Mucosa of descending colon (tissue), 3 donors: ENCODE measurements around the gene CCDC181. TPM values are rescaled to one million over a fixed set of nuclear protein-coding genes. Genes with fewer than 3 reads are reported as not detected.

Source experiments
- ATAC-seq: fragments of 200-7000 bp; cut with Tn5 transposase; one replicate; pipeline ENCODE4 v1.9.1; 2020; ENCODE audit warnings: mild to moderate bottlenecking, moderate library complexity
- DNase-seq, 3 donors: peaks; one replicate each; pipeline ENCODE4 v3.0.0-alpha.2; 2020
- H3K36me3 ChIP-seq: fragments of 200-600 bp; one replicate; pipeline ENCODE4 v1.8.0; 2021; ENCODE audit warnings: low read depth, mild to moderate bottlenecking
- H3K4me1 ChIP-seq: fragments of 200-600 bp; one replicate; pipeline ENCODE4 v1.8.0; 2021; ENCODE audit warnings: low read depth, mild to moderate bottlenecking
- H3K4me3 ChIP-seq: fragments of 200-600 bp; one replicate; pipeline ENCODE4 v1.8.0; 2021; ENCODE audit warnings: mild to moderate bottlenecking
- H3K9me3 ChIP-seq: fragments of 200-600 bp; one replicate; pipeline ENCODE4 v1.8.0; 2021; ENCODE audit warnings: mild to moderate bottlenecking
- CTCF ChIP-seq: fragments of 200-600 bp; IDR thresholded peaks from one replicate; pipeline ENCODE4 v1.8.0; 2022; ENCODE audit warnings: antibody characterized with exemption, mild to moderate bottlenecking
- intact Hi-C, 2 donors: fragments of 100-400 bp; cut with DNase I in 1 of 2; cut with micrococcal nuclease in 1 of 2; formaldehyde crosslinking; loops; one replicate each; pipeline versions ENCODE4 v1.11.0 to v1.11.1; 2022; cut with DNase I, micrococcal nuclease
- total RNA-seq, 3 donors: library from RNA; stranded (reverse); fragmentation: NEBNext Ultra II Directional in 2 of 3; extraction: Animal tissue kit (Norgen Biotek cat#: 25700) in 2 of 3; gene quantifications; one replicate each; pipeline versions ENCODE4 v1.2.1 to v1.2.4, GENCODE V29; 2021 to 2023
- donor health status: DM: no; HTN: no; CAD: no; lungs with moderate emphysema.
- donor health status: DM: no; HTN: no; CAD: no.
- donor health status: DM: no; HTN: yes; CAD: no.

CCDC181 gene
- total RNA-seq, 3 donors from 2014 or later, result 0.23 to 0.76 (median 0.27) TPM

GRCh38 chr1:169363046-169363730 lies 64.1 kb downstream of the CCDC181 start:
- no peak for DNase-seq
- intact Hi-C loops, result no loop called here

GRCh38 chr1:169361281-169361680 lies 66.0 kb downstream of the CCDC181 start:
- DNase-seq (no peak), ATAC-seq (no peak)
- TF ChIP-seq CTCF, result no peak
- H3K9me3 ChIP-seq, result peaks cover 3% of the 10 kb centered on the region
- intact Hi-C loops, result no loop called here
- no peaks in the 10 kb centered on the region for H3K36me3 ChIP-seq
- H3K4me3 ChIP-seq, result no peak overlapping the region
- H3K4me1 ChIP-seq, result no peaks in the 10 kb centered on the region

More at GRCh38 chr1:169363046-169363730, 64.1 kb downstream of the CCDC181 start:
- Histone ChIP-seq H3K4me1 (peaks cover 7% of the 10 kb centered on the region), H3K4me3 (no peak overlapping the region), H3K36me3 (no peaks in the 10 kb centered on the region), H3K9me3 (peaks cover 3% of the 10 kb centered on the region)
- ATAC-seq, result no peak
- TF ChIP-seq CTCF, result no peak

DNA sequence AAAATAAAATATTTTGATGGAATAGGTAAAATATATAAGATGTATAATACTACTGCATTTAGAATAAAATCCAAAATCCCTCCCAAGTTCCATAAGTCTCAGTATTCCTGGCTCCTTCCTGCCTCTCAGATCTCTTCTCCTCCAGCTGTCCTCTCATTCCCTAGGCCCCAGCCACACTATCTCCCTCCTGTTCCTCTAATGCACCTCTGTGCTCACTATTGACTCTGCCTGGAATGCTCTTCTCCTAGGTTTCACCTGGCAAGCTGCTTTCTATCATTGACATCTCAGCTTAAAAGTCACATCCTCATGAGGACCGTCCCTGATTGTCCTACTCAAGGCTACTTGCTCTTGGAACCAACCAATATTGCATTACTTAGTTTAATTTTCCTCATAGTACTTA lies 66.9 kb downstream of the CCDC181 start:
- no peak for TF ChIP-seq CTCF
- no peak for ATAC-seq
- no peak for DNase-seq
- intact Hi-C loops, result no loop called here
- H3K36me3 ChIP-seq, result no peaks in the 10 kb centered on the region
- no peaks in the 10 kb centered on the region for H3K4me1 ChIP-seq
- no peak overlapping the region for H3K4me3 ChIP-seq
- H3K9me3 ChIP-seq, result peaks cover 3% of the 10 kb centered on the region

GRCh38 chr1:169348383-169349036 lies 78.8 kb downstream of the CCDC181 start:
- Histone ChIP-seq H3K4me1 (peaks cover 3% of the 10 kb centered on the region), H3K9me3 (peaks cover 2% of the 10 kb centered on the region), H3K4me3 (no peak overlapping the region), H3K36me3 (no peaks in the 10 kb centered on the region)
- peak; percentile 42 for ATAC-seq
- peak; percentile 52 for TF ChIP-seq CTCF
- DNase-seq, result peak in 1 of 3 donors; percentile 63
- intact Hi-C loops, result loop anchor here (5.0 to 10.0 kb wide), 3 partner anchors 741 to 1004 kb away; no protein-coding TSS in a partner anchor

- no peak overlapping the region for H3K4me3 ChIP-seq
- H3K9me3 ChIP-seq, result no peaks in the 10 kb centered on the region
- TF ChIP-seq CTCF, result no peak
- DNase-seq (no peak), ATAC-seq (no peak)
- intact Hi-C loops, result loop anchor here (5.0 to 10.0 kb wide), 3 partner anchors 741 to 1003 kb away; no protein-coding TSS in a partner anchor
- H3K4me1 ChIP-seq, result peaks cover 3% of the 10 kb centered on the region
- H3K36me3 ChIP-seq, result no peaks in the 10 kb centered on the region
Observed at GRCh38 chr1:169347688-169348382, 79.4 kb downstream of the CCDC181 start.
